ENCODE measurements around the gene AURKB. TPM values are rescaled to one million over a fixed set of nuclear protein-coding genes. Genes with fewer than 3 reads are reported as not detected.

AURKB gene
- total RNA-seq, 1 donor from 2014 or later: 17.3 TPM

- no peak for TF ChIP-seq CTCF (IDR thresholded peaks at IDR 0.05; ENCODE audit: partially characterized antibody, unreplicated experiment)
- Mint-ChIP-seq H3K27ac (ENCODE audit: unreplicated experiment) (no peak overlapping the region), H3K4me1 (ENCODE audit: low read depth, unreplicated experiment) (peaks cover 28% of the 10 kb centered on the region), H3K36me3 (ENCODE audit: unreplicated experiment) (no peaks in the 10 kb centered on the region), H3K4me3 (ENCODE audit: unreplicated experiment) (peak overlapping the region; percentile 83), H3K27me3 (ENCODE audit: unreplicated experiment) (peaks cover 6% of the 10 kb centered on the region), H3K9me3 (ENCODE audit: unreplicated experiment) (peaks cover 10% of the 10 kb centered on the region)
- DNase-seq: no peak
These were observed 49.6 kb downstream of the AURKB start for GRCh38 chr17:8160741-8161221.

DNA sequence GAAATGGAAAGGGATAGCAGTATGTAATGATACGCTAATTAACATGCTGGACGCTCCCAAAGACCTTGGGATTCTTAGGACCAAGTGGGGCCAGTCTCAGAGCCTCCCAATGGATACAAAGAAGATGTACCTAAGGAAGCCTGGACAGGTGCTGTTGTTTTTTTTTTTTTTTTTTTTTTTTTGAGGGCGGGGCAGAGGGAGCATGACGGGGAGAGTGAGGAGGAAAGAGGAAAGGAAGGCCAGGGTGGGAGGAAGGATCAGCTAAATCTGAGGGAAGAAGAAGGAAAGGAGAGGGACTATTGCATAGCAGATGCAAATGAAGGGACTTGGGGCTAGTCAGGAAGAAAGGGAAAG lies 50.2 kb downstream of the AURKB start:
- DNase-seq: no peak
- peaks cover 32% of the 10 kb centered on the region for H3K4me1 Mint-ChIP-seq (ENCODE audit: low read depth, unreplicated experiment)
- TF ChIP-seq CTCF (IDR thresholded peaks at IDR 0.05; ENCODE audit: partially characterized antibody, unreplicated experiment): no peak
- peaks cover 10% of the 10 kb centered on the region for H3K9me3 Mint-ChIP-seq (ENCODE audit: unreplicated experiment)
- peak overlapping the region; percentile 82 for H3K27ac Mint-ChIP-seq (ENCODE audit: unreplicated experiment)
- H3K27me3 Mint-ChIP-seq (ENCODE audit: unreplicated experiment): peaks cover 9% of the 10 kb centered on the region
- no peaks in the 10 kb centered on the region for H3K36me3 Mint-ChIP-seq (ENCODE audit: unreplicated experiment)
- H3K4me3 Mint-ChIP-seq (ENCODE audit: unreplicated experiment): peak overlapping the region; percentile 55

DNA sequence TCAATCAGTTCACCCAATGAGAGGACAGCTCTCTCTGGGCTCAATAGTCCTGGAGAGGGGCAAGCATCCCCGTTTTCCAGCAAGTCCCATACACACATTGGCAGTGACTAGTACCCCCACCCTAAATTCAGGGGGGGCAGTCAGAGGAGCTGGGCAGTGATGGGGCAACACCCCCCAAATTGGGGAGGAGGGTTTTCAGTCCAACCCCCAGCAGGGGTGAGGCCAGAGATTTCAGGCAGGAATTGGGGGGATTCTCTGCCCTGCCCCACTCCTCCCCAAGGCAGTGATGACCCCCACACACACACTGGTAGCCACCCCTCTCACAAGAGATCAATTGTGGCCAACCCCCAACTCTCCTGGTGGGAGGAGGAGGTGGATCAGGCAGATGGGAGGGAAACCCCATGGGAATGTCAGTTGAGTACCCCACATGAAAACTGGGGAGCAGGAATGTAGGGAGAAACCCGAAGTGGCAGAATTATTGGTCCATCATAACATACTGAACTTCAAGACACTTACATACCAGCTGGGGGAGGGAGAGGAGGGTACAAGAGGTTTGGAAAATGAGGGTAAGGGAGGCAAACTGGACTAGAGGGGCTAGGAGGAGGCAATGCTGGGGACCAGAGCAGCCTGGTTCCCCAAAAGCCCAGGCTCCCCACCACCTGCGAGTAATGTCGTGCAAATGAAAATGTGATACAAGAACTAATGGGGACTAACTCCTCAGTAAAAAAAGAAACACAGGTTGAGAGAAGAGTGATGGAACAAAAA lies 50.7 kb downstream of the AURKB start:
- H3K4me1 Mint-ChIP-seq (ENCODE audit: low read depth, unreplicated experiment): peaks cover 30% of the 10 kb centered on the region
- TF ChIP-seq CTCF (IDR thresholded peaks at IDR 0.05; ENCODE audit: partially characterized antibody, unreplicated experiment): no peak
- peak overlapping the region; percentile 82 for H3K27ac Mint-ChIP-seq (ENCODE audit: unreplicated experiment)
- H3K4me3 Mint-ChIP-seq (ENCODE audit: unreplicated experiment): no peak overlapping the region
- H3K9me3 Mint-ChIP-seq (ENCODE audit: unreplicated experiment): peaks cover 10% of the 10 kb centered on the region
- no peaks in the 10 kb centered on the region for H3K36me3 Mint-ChIP-seq (ENCODE audit: unreplicated experiment)
- no peak for DNase-seq
- H3K27me3 Mint-ChIP-seq (ENCODE audit: unreplicated experiment): peaks cover 9% of the 10 kb centered on the region

- peaks cover 10% of the 10 kb centered on the region for H3K9me3 Mint-ChIP-seq (ENCODE audit: unreplicated experiment)
- H3K36me3 Mint-ChIP-seq (ENCODE audit: unreplicated experiment): no peaks in the 10 kb centered on the region
- H3K4me1 Mint-ChIP-seq (ENCODE audit: low read depth, unreplicated experiment): peaks cover 28% of the 10 kb centered on the region
- no peak overlapping the region for H3K27ac Mint-ChIP-seq (ENCODE audit: unreplicated experiment)
- DNase-seq: no peak
- no peak overlapping the region for H3K4me3 Mint-ChIP-seq (ENCODE audit: unreplicated experiment)
- H3K27me3 Mint-ChIP-seq (ENCODE audit: unreplicated experiment): peaks cover 9% of the 10 kb centered on the region
- TF ChIP-seq CTCF (IDR thresholded peaks at IDR 0.05; ENCODE audit: partially characterized antibody, unreplicated experiment): no peak
These were observed 51.4 kb downstream of the AURKB start for GRCh38 chr17:8159032-8159400.

GRCh38 chr17:8158267-8159031 lies 51.9 kb downstream of the AURKB start:
- Mint-ChIP-seq H3K36me3 (ENCODE audit: unreplicated experiment) (no peaks in the 10 kb centered on the region), H3K4me1 (ENCODE audit: low read depth, unreplicated experiment) (peaks cover 29% of the 10 kb centered on the region), H3K27ac (ENCODE audit: unreplicated experiment) (peak overlapping the region; percentile 16), H3K4me3 (ENCODE audit: unreplicated experiment) (no peak overlapping the region), H3K9me3 (ENCODE audit: unreplicated experiment) (peaks cover 12% of the 10 kb centered on the region), H3K27me3 (ENCODE audit: unreplicated experiment) (peaks cover 14% of the 10 kb centered on the region)
- peak; percentile 96 for DNase-seq
- peak; percentile 89 for TF ChIP-seq CTCF (IDR thresholded peaks at IDR 0.05; ENCODE audit: partially characterized antibody, unreplicated experiment)
